ENCODE measurements around the gene IGFL1. TPM values are rescaled to one million over a fixed set of nuclear protein-coding genes. Genes with fewer than 3 reads are reported as not detected.
"Not testable (repeated sequence)": the region's sequence is repeated elsewhere in the genome, so short reads cannot be mapped to it uniquely, and the experiment has no call there.

Gene IGFL1
- polyA plus RNA-seq, 2 of the 4 experiments (the other 2 are of a cell fraction) = 0.88 to 1.9 TPM

DNA sequence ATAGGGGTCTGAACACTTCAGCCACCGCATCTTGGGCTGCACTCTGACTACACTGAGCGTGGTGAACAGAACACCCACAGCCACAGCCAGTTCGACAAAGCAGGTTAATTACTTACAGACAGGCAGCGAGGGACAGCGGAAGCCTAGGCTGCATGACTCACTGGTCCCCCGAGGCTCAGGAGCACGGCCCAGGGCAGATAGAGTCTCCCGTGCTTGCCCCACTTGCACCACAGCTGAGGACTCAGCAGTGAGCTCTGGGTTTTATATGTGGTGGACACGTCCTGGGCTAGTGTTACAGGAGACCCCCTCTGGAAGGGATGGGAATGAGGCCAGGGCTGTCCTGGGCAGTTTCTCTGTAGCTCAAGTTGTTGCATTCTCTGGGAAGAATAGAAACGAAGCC, 5.8 kb upstream of the IGFL1 start:
- WGBS (ENCODE audit: missing lambda C conversion rate) = 19% methylated on average over 2 of the region's 10 CpGs
- DNase-seq (ENCODE audit: low read depth in 1 of 2, low spot score in 1 of 2) = peak in 1 of 2 experiments; percentile 49

DNA sequence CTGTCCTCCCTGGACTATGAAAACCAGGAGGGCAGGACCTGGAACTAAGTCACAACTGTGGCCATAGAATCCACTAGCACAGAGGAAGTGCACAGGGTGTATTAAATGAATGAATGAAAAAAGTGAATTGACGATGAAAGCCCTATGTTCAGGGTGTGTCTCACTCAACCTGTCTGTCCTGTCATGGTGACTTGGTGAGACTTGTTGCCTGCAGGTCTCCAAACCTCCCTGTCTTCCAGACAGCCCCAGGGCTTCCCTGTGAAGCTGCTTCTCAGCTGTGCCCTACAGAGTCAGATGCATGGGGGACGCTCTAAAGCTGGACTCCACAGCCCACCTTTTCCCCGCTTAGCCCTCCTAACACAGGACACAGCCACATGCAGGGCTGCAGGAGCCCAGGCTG, 4.8 kb upstream of the IGFL1 start:
- FAIRE-seq (peak; percentile 7), DNase-seq (ENCODE audit: low read depth in 1 of 2, low spot score in 1 of 2) (no peak), ATAC-seq (no peak)
- no peak for TF ChIP-seq CBX2 (IDR thresholded peaks at IDR 0.05; ENCODE audit: borderline replicate concordance, low read depth)
- no peak for TF ChIP-seq ZFP36 (IDR thresholded peaks at IDR 0.05; ENCODE audit: borderline replicate concordance, partially characterized antibody)
- no peak for TF ChIP-seq RAD21 (conservative IDR thresholded peaks at IDR 0.05 in 1 of 2, IDR thresholded peaks at IDR 0.05 in 1 of 2)
- no peak for TF ChIP-seq HOXA7 (CRISPR knock-in tag; IDR thresholded peaks at IDR 0.05)
- no peak for TF ChIP-seq EHF (CRISPR knock-in tag; IDR thresholded peaks at IDR 0.05)
- no peak for TF ChIP-seq CEBPB (IDR thresholded peaks at IDR 0.05)
- no peak for TF ChIP-seq FOXS1 (CRISPR knock-in tag; IDR thresholded peaks at IDR 0.05)
- no peak for TF ChIP-seq GATA3 (IDR thresholded peaks at IDR 0.05; ENCODE audit: borderline replicate concordance)
- TF ChIP-seq, protein P1, sequence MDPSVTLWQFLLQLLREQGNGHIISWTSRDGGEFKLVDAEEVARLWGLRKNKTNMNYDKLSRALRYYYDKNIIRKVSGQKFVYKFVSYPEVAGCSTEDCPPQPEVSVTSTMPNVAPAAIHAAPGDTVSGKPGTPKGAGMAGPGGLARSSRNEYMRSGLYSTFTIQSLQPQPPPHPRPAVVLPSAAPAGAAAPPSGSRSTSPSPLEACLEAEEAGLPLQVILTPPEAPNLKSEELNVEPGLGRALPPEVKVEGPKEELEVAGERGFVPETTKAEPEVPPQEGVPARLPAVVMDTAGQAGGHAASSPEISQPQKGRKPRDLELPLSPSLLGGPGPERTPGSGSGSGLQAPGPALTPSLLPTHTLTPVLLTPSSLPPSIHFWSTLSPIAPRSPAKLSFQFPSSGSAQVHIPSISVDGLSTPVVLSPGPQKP (IDR thresholded peaks at IDR 0.05; ENCODE audit: low read depth, low read length) = no peak
- TF ChIP-seq HDAC2 (IDR thresholded peaks at IDR 0.05) = no peak
- no peak for TF ChIP-seq ZNF302 (CRISPR knock-in tag; IDR thresholded peaks at IDR 0.05)
- no peak for TF ChIP-seq BHLHE40 (IDR thresholded peaks at IDR 0.05; ENCODE audit: low read depth, low read length)
- TF ChIP-seq PHF8 (IDR thresholded peaks at IDR 0.05; ENCODE audit: borderline replicate concordance, low read depth) = no peak
- TF ChIP-seq HEYL (CRISPR knock-in tag; IDR thresholded peaks at IDR 0.05) = no peak
- Histone ChIP-seq H3K4me1 (peaks cover 66% of the 10 kb centered on the region), H3K4me2 (peak overlapping the region; percentile 73), H3K9me3 (no peaks in the 10 kb centered on the region), H3K4me3 (no peak overlapping the region), H3K27ac (peak overlapping the region; percentile 73 to 86)
- WGBS (ENCODE audit: missing lambda C conversion rate) = 90% methylated on average over 3 of the region's 3 CpGs
- ChIA-PET CTCF (interaction anchor here (0.6 to 2.4 kb wide), 5 partner anchors 10 to 147 kb away, joined by 3 to 14 read pairs (median 5); no protein-coding TSS in a partner anchor), POLR2A (no interaction called here)

More for the DNA sequence above, 5.8 kb upstream of the IGFL1 start:
- TF ChIP-seq, protein P2, sequence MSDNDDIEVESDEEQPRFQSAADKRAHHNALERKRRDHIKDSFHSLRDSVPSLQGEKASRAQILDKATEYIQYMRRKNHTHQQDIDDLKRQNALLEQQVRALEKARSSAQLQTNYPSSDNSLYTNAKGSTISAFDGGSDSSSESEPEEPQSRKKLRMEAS (IDR thresholded peaks at IDR 0.05) = peak; percentile 61
- 0 out of 2 replicates have a peak, but pooled peaks have one; percentile 27 for TF ChIP-seq JUNB (IDR thresholded peaks at IDR 0.05)
- POLR2A ChIA-PET; H3K9me3 ChIP-seq; H3K4me3 ChIP-seq; TF ChIP-seq FOSL2 (IDR thresholded peaks at IDR 0.05): not testable (repeated sequence)
- TF ChIP-seq FOSL2 (CRISPR knock-in tag; IDR thresholded peaks at IDR 0.05) = peak; percentile 80
- 0 out of 5 replicates have a peak, but pooled peaks of 1 of the 2 experiments have one; percentile 27 for TF ChIP-seq JUN (IDR thresholded peaks at IDR 0.05)
- TF ChIP-seq GATA3 (IDR thresholded peaks at IDR 0.05; ENCODE audit: borderline replicate concordance) = peak; percentile 23; the same call in 1 of the 2 replicates
- TF ChIP-seq, protein P3, sequence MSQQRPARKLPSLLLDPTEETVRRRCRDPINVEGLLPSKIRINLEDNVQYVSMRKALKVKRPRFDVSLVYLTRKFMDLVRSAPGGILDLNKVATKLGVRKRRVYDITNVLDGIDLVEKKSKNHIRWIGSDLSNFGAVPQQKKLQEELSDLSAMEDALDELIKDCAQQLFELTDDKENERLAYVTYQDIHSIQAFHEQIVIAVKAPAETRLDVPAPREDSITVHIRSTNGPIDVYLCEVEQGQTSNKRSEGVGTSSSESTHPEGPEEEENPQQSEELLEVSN (IDR thresholded peaks at IDR 0.05; ENCODE audit: borderline replicate concordance, low read depth) = peak; percentile 51; the same call in 1 of the 2 replicates
- peak overlapping the region; percentile 73 for H3K4me2 ChIP-seq
- CTCF ChIA-PET = interaction anchor here (0.8 to 7.0 kb wide), 8 partner anchors 11 to 195 kb away, joined by 3 to 80 read pairs (median 10); no protein-coding TSS in a partner anchor
- H3K27ac ChIP-seq = peak overlapping the region; percentile 79 to 86
- ATAC-seq (peak; percentile 57 to 63), FAIRE-seq (peak; percentile 100)
- peaks cover 66% of the 10 kb centered on the region for H3K4me1 ChIP-seq

DNA sequence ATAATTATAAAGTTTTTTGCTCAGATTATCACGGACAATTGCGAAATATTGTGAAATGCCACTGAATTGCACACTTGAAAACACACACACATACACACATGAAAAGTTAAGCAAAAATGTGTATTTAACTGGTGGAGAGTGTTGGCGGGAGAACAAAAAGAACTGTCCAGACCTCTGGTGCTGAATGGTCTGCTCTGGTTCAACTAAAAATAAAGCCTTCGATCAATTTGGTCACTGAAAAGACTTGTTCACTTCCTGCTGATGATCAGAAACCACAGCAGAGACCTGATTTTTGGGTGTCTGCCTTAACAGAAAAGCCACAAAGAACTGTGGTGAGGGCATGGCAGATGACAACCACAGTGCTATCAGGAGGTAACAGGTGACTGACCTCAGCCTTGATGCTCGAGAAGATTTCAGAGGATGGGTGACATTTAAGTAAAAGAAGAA, 4.0 kb upstream of the IGFL1 start:
- ATAC-seq (no peak), DNase-seq (ENCODE audit: low read depth in 1 of 2, low spot score in 1 of 2) (no peak), FAIRE-seq (peak; percentile 61)
- no peaks in the 10 kb centered on the region for H3K9me3 ChIP-seq
- peaks cover 66% of the 10 kb centered on the region for H3K4me1 ChIP-seq
- H3K27ac ChIP-seq = peak overlapping the region; percentile 38 to 86; a peak in 3 of 6 replicates
- H3K4me2 ChIP-seq = peak overlapping the region; percentile 73
- no peak overlapping the region for H3K4me3 ChIP-seq
- POLR2A ChIA-PET = no interaction called here
- CTCF ChIA-PET = interaction anchor here (0.9 to 2.4 kb wide), 6 partner anchors 11 to 148 kb away, joined by 3 to 14 read pairs (median 4); no protein-coding TSS in a partner anchor
- no peak for TF ChIP-seq HEYL (CRISPR knock-in tag; IDR thresholded peaks at IDR 0.05)
- TF ChIP-seq CEBPB (IDR thresholded peaks at IDR 0.05) = peak; percentile 35 to 53; a peak in 2 of 4 replicates
- no peak for TF ChIP-seq BHLHE40 (IDR thresholded peaks at IDR 0.05; ENCODE audit: low read depth, low read length)
- TF ChIP-seq ESRRA (IDR thresholded peaks at IDR 0.05; ENCODE audit: borderline replicate concordance, low read length) = no peak
- no peak for TF ChIP-seq CBX2 (IDR thresholded peaks at IDR 0.05; ENCODE audit: borderline replicate concordance, low read depth)
- no peak for TF ChIP-seq HDAC2 (IDR thresholded peaks at IDR 0.05)
- TF ChIP-seq, protein P3 (IDR thresholded peaks at IDR 0.05; ENCODE audit: borderline replicate concordance, low read depth) = 0 out of 2 replicates have a peak, but pooled peaks have one; percentile 30
- no peak for TF ChIP-seq JUNB (IDR thresholded peaks at IDR 0.05)
- TF ChIP-seq GATA3 (IDR thresholded peaks at IDR 0.05; ENCODE audit: borderline replicate concordance) = no peak
- TF ChIP-seq, protein P4, sequence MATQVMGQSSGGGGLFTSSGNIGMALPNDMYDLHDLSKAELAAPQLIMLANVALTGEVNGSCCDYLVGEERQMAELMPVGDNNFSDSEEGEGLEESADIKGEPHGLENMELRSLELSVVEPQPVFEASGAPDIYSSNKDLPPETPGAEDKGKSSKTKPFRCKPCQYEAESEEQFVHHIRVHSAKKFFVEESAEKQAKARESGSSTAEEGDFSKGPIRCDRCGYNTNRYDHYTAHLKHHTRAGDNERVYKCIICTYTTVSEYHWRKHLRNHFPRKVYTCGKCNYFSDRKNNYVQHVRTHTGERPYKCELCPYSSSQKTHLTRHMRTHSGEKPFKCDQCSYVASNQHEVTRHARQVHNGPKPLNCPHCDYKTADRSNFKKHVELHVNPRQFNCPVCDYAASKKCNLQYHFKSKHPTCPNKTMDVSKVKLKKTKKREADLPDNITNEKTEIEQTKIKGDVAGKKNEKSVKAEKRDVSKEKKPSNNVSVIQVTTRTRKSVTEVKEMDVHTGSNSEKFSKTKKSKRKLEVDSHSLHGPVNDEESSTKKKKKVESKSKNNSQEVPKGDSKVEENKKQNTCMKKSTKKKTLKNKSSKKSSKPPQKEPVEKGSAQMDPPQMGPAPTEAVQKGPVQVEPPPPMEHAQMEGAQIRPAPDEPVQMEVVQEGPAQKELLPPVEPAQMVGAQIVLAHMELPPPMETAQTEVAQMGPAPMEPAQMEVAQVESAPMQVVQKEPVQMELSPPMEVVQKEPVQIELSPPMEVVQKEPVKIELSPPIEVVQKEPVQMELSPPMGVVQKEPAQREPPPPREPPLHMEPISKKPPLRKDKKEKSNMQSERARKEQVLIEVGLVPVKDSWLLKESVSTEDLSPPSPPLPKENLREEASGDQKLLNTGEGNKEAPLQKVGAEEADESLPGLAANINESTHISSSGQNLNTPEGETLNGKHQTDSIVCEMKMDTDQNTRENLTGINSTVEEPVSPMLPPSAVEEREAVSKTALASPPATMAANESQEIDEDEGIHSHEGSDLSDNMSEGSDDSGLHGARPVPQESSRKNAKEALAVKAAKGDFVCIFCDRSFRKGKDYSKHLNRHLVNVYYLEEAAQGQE (IDR thresholded peaks at IDR 0.05) = peak; percentile 96
- TF ChIP-seq CHD4 (IDR thresholded peaks at IDR 0.05; ENCODE audit: borderline replicate concordance) = no peak
- peak; percentile 86; the same call in 1 of the 2 replicates for TF ChIP-seq EHMT2 (IDR thresholded peaks at IDR 0.05; ENCODE audit: low read depth)
- TF ChIP-seq RFX5 (IDR thresholded peaks at IDR 0.05) = no peak
- TF ChIP-seq RAD21 (conservative IDR thresholded peaks at IDR 0.05 in 1 of 2, IDR thresholded peaks at IDR 0.05 in 1 of 2) = no peak
- 59% methylated on average over 5 of the region's 5 CpGs for WGBS (ENCODE audit: missing lambda C conversion rate)

Measured in A549 (cell line).